ENCODE data around the gene ADCY10. TPM values are rescaled to one million over a fixed set of nuclear protein-coding genes. Genes with fewer than 3 reads are reported as not detected.

ADCY10 gene
- total RNA-seq, 1 experiment from 2014 or later = 0.35 TPM

GRCh38 chr1:167774710-167775109, 139.2 kb downstream of the ADCY10 start:
- peaks cover 6% of the 10 kb centered on the region for H3K9me3 Mint-ChIP-seq (ENCODE audit: unreplicated experiment)
- peak overlapping the region; percentile 0 for H3K27ac Mint-ChIP-seq (ENCODE audit: low read depth, unreplicated experiment)
- no TSS peak for BruUV-seq (replicated peaks)
- ChIA-PET CTCF (interaction anchor here (0.5 to 2.0 kb wide), 7 partner anchors 12 to 547 kb away, joined by 3 to 5 read pairs (median 4); no protein-coding TSS in a partner anchor), POLR2A (interaction anchor here (0.7 to 4.7 kb wide), 9 partner anchors 9 to 212 kb away, joined by 3 to 30 read pairs (median 6); no protein-coding TSS in a partner anchor)
- DNase-seq (ENCODE audit: unreplicated experiment) = no peak
- H3K4me1 Mint-ChIP-seq (ENCODE audit: insufficient read depth, unreplicated experiment) = peaks cover 25% of the 10 kb centered on the region
- H3K27me3 Mint-ChIP-seq (ENCODE audit: insufficient read depth, unreplicated experiment) = no peaks in the 10 kb centered on the region
- H3K36me3 Mint-ChIP-seq (ENCODE audit: insufficient read depth, unreplicated experiment) = peaks cover 90% of the 10 kb centered on the region
- no peak for TF ChIP-seq CTCF (IDR thresholded peaks at IDR 0.05; ENCODE audit: unreplicated experiment)
- intact Hi-C loops (cut with micrococcal nuclease) = no loop called here
- no peak overlapping the region for H3K4me3 Mint-ChIP-seq (ENCODE audit: unreplicated experiment)

- CTCF ChIA-PET = interaction anchor here (0.6 to 1.1 kb wide), 3 partner anchors 20 to 482 kb away, joined by 3 to 4 read pairs (median 3); no protein-coding TSS in a partner anchor
- Mint-ChIP-seq H3K36me3 (ENCODE audit: insufficient read depth, unreplicated experiment) (peaks cover 90% of the 10 kb centered on the region), H3K27me3 (ENCODE audit: insufficient read depth, unreplicated experiment) (no peaks in the 10 kb centered on the region), H3K27ac (ENCODE audit: low read depth, unreplicated experiment) (peak overlapping the region; percentile 32), H3K9me3 (ENCODE audit: unreplicated experiment) (no peaks in the 10 kb centered on the region), H3K4me3 (ENCODE audit: unreplicated experiment) (no peak overlapping the region), H3K4me1 (ENCODE audit: insufficient read depth, unreplicated experiment) (peaks cover 25% of the 10 kb centered on the region)
- no TSS peak for BruUV-seq (replicated peaks)
- TF ChIP-seq CTCF (IDR thresholded peaks at IDR 0.05; ENCODE audit: unreplicated experiment) = no peak
- POLR2A ChIA-PET = interaction anchor here (1.2 to 4.7 kb wide), 6 partner anchors 10 to 23 kb away, joined by 4 to 30 read pairs (median 12); no protein-coding TSS in a partner anchor
- DNase-seq (ENCODE audit: unreplicated experiment) = no peak
- intact Hi-C loops (cut with micrococcal nuclease) = no loop called here
These were observed 140.4 kb downstream of the ADCY10 start for GRCh38 chr1:167773516-167773915.

- H3K27ac Mint-ChIP-seq (ENCODE audit: low read depth, unreplicated experiment) = no peak overlapping the region
- H3K36me3 Mint-ChIP-seq (ENCODE audit: insufficient read depth, unreplicated experiment) = peaks cover 90% of the 10 kb centered on the region
- TF ChIP-seq CTCF (IDR thresholded peaks at IDR 0.05; ENCODE audit: unreplicated experiment) = no peak
- peaks cover 25% of the 10 kb centered on the region for H3K4me1 Mint-ChIP-seq (ENCODE audit: insufficient read depth, unreplicated experiment)
- no peaks in the 10 kb centered on the region for H3K27me3 Mint-ChIP-seq (ENCODE audit: insufficient read depth, unreplicated experiment)
- ChIA-PET CTCF (interaction anchor here (1.2 kb wide), 1 partner anchor 11 kb away, joined by 5 read pairs; no protein-coding TSS in a partner anchor), POLR2A (interaction anchor here (0.9 to 4.7 kb wide), 2 partner anchors 15 to 18 kb away, joined by 3 to 30 read pairs; no protein-coding TSS in a partner anchor)
- DNase-seq (ENCODE audit: unreplicated experiment) = no peak
- intact Hi-C loops (cut with micrococcal nuclease) = no loop called here
- no peaks in the 10 kb centered on the region for H3K9me3 Mint-ChIP-seq (ENCODE audit: unreplicated experiment)
- BruUV-seq (replicated peaks) = no TSS peak
- no peak overlapping the region for H3K4me3 Mint-ChIP-seq (ENCODE audit: unreplicated experiment)
These were observed 141.5 kb downstream of the ADCY10 start for GRCh38 chr1:167772436-167772835.

GRCh38 chr1:167770127-167770526, 143.8 kb downstream of the ADCY10 start:
- POLR2A ChIA-PET = interaction anchor here (1.0 to 1.5 kb wide), 3 partner anchors 10 to 17 kb away, joined by 3 to 7 read pairs (median 4); no protein-coding TSS in a partner anchor
- Mint-ChIP-seq H3K27ac (ENCODE audit: low read depth, unreplicated experiment) (no peak overlapping the region), H3K4me3 (ENCODE audit: unreplicated experiment) (no peak overlapping the region)

More at GRCh38 chr1:167770127-167770526, 143.8 kb downstream of the ADCY10 start:
- Mint-ChIP-seq H3K4me1 (ENCODE audit: insufficient read depth, unreplicated experiment) (peaks cover 8% of the 10 kb centered on the region), H3K36me3 (ENCODE audit: insufficient read depth, unreplicated experiment) (peaks cover 75% of the 10 kb centered on the region), H3K9me3 (ENCODE audit: unreplicated experiment) (no peaks in the 10 kb centered on the region), H3K27me3 (ENCODE audit: insufficient read depth, unreplicated experiment) (no peaks in the 10 kb centered on the region)
- intact Hi-C loops (cut with micrococcal nuclease) = no loop called here
- DNase-seq (ENCODE audit: unreplicated experiment) = no peak
- CTCF ChIA-PET = interaction anchor here (0.7 to 1.6 kb wide), 5 partner anchors 9 to 590 kb away, joined by 3 to 7 read pairs (median 3); no protein-coding TSS in a partner anchor
- no peak for TF ChIP-seq CTCF (IDR thresholded peaks at IDR 0.05; ENCODE audit: unreplicated experiment)
- BruUV-seq (replicated peaks) = no TSS peak
